Measurements from ENCODE around the gene OSBPL10. TPM values are rescaled to one million over a fixed set of nuclear protein-coding genes. Genes with fewer than 3 reads are reported as not detected.
A peak's percentile ranks its signal among the peaks of the same experiment; 100 is the strongest.

The OSBPL10 gene
- total RNA-seq, 1 donor from 2014 or later: 52.7 TPM

GRCh38 chr3:31945738-31946052, 35.4 kb downstream of the OSBPL10 start:
- H3K27ac Mint-ChIP-seq (ENCODE audit: unreplicated experiment): no peak overlapping the region
- DNase-seq (ENCODE audit: low read depth) (peak; percentile 46), FAIRE-seq (no peak)
- H4K20me1 ChIP-seq (ENCODE audit: insufficient read depth, low read length): peaks cover 23% of the 10 kb centered on the region
- H3K4me2 ChIP-seq (ENCODE audit: low read length): peak overlapping the region; percentile 16
- no peaks in the 10 kb centered on the region for H3K27me3 Mint-ChIP-seq (ENCODE audit: low read depth, unreplicated experiment)
- no peaks in the 10 kb centered on the region for H3K27me3 ChIP-seq (ENCODE audit: insufficient read depth, low read length)
- H3K9me3 Mint-ChIP-seq (ENCODE audit: unreplicated experiment): peaks cover under 1% of the 10 kb centered on the region
- no peak overlapping the region for H3K9ac ChIP-seq (ENCODE audit: low read length)
- H3K4me3 ChIP-seq (ENCODE audit: insufficient read depth, low read depth, low read length): no peak overlapping the region
- H3K27ac ChIP-seq (ENCODE audit: low read depth, low read length): peak overlapping the region; percentile 36
- no peak overlapping the region for H3K4me3 Mint-ChIP-seq (ENCODE audit: unreplicated experiment)
- no peak overlapping the region for H2AFZ ChIP-seq (ENCODE audit: low read depth, low read length)
- TF ChIP-seq EZH2 (IDR thresholded peaks at IDR 0.05; ENCODE audit: insufficient read depth, low read length) (no peak), CTCF (IDR thresholded peaks at IDR 0.05; ENCODE audit: insufficient read depth, low read depth, low read length) (no peak)
- H3K4me1 Mint-ChIP-seq (ENCODE audit: low read depth, unreplicated experiment): peaks cover 16% of the 10 kb centered on the region
- no peaks in the 10 kb centered on the region for H3K36me3 ChIP-seq (ENCODE audit: insufficient read depth, low read length)
- H3K4me1 ChIP-seq (ENCODE audit: insufficient read depth, low read length): no peaks in the 10 kb centered on the region
- H3K79me2 ChIP-seq (ENCODE audit: insufficient read depth, low read length): peaks cover 12% of the 10 kb centered on the region
- H3K9me3 ChIP-seq (ENCODE audit: insufficient read depth, low read depth, low read length): no peaks in the 10 kb centered on the region
- H3K36me3 Mint-ChIP-seq (ENCODE audit: low read depth, unreplicated experiment): peaks cover under 1% of the 10 kb centered on the region

- Histone ChIP-seq H3K4me1 (ENCODE audit: insufficient read depth, low read length) (no peaks in the 10 kb centered on the region), H3K79me2 (ENCODE audit: insufficient read depth, low read length) (peaks cover 22% of the 10 kb centered on the region), H3K36me3 (ENCODE audit: insufficient read depth, low read length) (no peaks in the 10 kb centered on the region), H3K27me3 (ENCODE audit: insufficient read depth, low read length) (no peaks in the 10 kb centered on the region), H3K4me2 (ENCODE audit: low read length) (no peak overlapping the region), H2AFZ (ENCODE audit: low read depth, low read length) (no peak overlapping the region), H3K27ac (ENCODE audit: low read depth, low read length) (no peak overlapping the region), H3K4me3 (ENCODE audit: insufficient read depth, low read depth, low read length) (no peak overlapping the region), H4K20me1 (ENCODE audit: insufficient read depth, low read length) (peaks cover 39% of the 10 kb centered on the region), H3K9me3 (ENCODE audit: insufficient read depth, low read depth, low read length) (no peaks in the 10 kb centered on the region), H3K9ac (ENCODE audit: low read length) (no peak overlapping the region)
- H3K27me3 Mint-ChIP-seq (ENCODE audit: low read depth, unreplicated experiment): no peaks in the 10 kb centered on the region
- no peak overlapping the region for H3K4me3 Mint-ChIP-seq (ENCODE audit: unreplicated experiment)
- no peak for TF ChIP-seq CTCF (IDR thresholded peaks at IDR 0.05; ENCODE audit: insufficient read depth, low read depth, low read length)
- no peaks in the 10 kb centered on the region for H3K36me3 Mint-ChIP-seq (ENCODE audit: low read depth, unreplicated experiment)
- no peak overlapping the region for H3K27ac Mint-ChIP-seq (ENCODE audit: unreplicated experiment)
- DNase-seq (ENCODE audit: low read depth) (no peak), FAIRE-seq (no peak)
- H3K9me3 Mint-ChIP-seq (ENCODE audit: unreplicated experiment): no peaks in the 10 kb centered on the region
- H3K4me1 Mint-ChIP-seq (ENCODE audit: low read depth, unreplicated experiment): peaks cover 16% of the 10 kb centered on the region
Observed at GRCh38 chr3:31943041-31943440, 38.0 kb downstream of the OSBPL10 start.

GRCh38 chr3:31942446-31942845, 38.6 kb downstream of the OSBPL10 start:
- no peaks in the 10 kb centered on the region for H3K27me3 ChIP-seq (ENCODE audit: insufficient read depth, low read length)
- H3K4me2 ChIP-seq (ENCODE audit: low read length): no peak overlapping the region
- no peaks in the 10 kb centered on the region for H3K9me3 ChIP-seq (ENCODE audit: insufficient read depth, low read depth, low read length)
- FAIRE-seq (no peak), DNase-seq (ENCODE audit: low read depth) (no peak)
- no peak for TF ChIP-seq CTCF (IDR thresholded peaks at IDR 0.05; ENCODE audit: insufficient read depth, low read depth, low read length)
- no peak for TF ChIP-seq EZH2 (IDR thresholded peaks at IDR 0.05; ENCODE audit: insufficient read depth, low read length)
- no peaks in the 10 kb centered on the region for H3K9me3 Mint-ChIP-seq (ENCODE audit: unreplicated experiment)
- no peaks in the 10 kb centered on the region for H3K27me3 Mint-ChIP-seq (ENCODE audit: low read depth, unreplicated experiment)
- H4K20me1 ChIP-seq (ENCODE audit: insufficient read depth, low read length): peaks cover 41% of the 10 kb centered on the region
- H3K36me3 Mint-ChIP-seq (ENCODE audit: low read depth, unreplicated experiment): no peaks in the 10 kb centered on the region
- no peak overlapping the region for H3K27ac Mint-ChIP-seq (ENCODE audit: unreplicated experiment)
- H3K4me3 Mint-ChIP-seq (ENCODE audit: unreplicated experiment): no peak overlapping the region
- H3K79me2 ChIP-seq (ENCODE audit: insufficient read depth, low read length): peaks cover 22% of the 10 kb centered on the region
- H3K9ac ChIP-seq (ENCODE audit: low read length): no peak overlapping the region
- H3K36me3 ChIP-seq (ENCODE audit: insufficient read depth, low read length): no peaks in the 10 kb centered on the region
- peaks cover 16% of the 10 kb centered on the region for H3K4me1 Mint-ChIP-seq (ENCODE audit: low read depth, unreplicated experiment)
- no peaks in the 10 kb centered on the region for H3K4me1 ChIP-seq (ENCODE audit: insufficient read depth, low read length)
- H3K4me3 ChIP-seq (ENCODE audit: insufficient read depth, low read depth, low read length): no peak overlapping the region
- H2AFZ ChIP-seq (ENCODE audit: low read depth, low read length): no peak overlapping the region
- H3K27ac ChIP-seq (ENCODE audit: low read depth, low read length): no peak overlapping the region

Measured in astrocyte (in vitro differentiated cells and primary cell).